Dendritic cell treated with granulocyte-macrophage colony-stimulating factor and Interleukin-4, amounts not matched to agents 40 ng/mL and 50 ng/mL, for 4 days (primary cell): ENCODE data around the gene CUEDC1.

Experiments used
- H3K27ac Mint-ChIP-seq: one replicate; pipeline ENCODE4 v1.8.0; 2022; ENCODE audit warnings: mild to moderate bottlenecking, mixed read lengths
- H3K27me3 Mint-ChIP-seq: one replicate; pipeline ENCODE4 v1.8.0; 2022; ENCODE audit warnings: mild to moderate bottlenecking, mixed read lengths
- H3K36me3 Mint-ChIP-seq: one replicate; pipeline ENCODE4 v1.8.0; 2022; ENCODE audit warnings: low read depth, mixed read lengths
- H3K4me1 Mint-ChIP-seq: one replicate; pipeline ENCODE4 v1.8.0; 2022; ENCODE audit warnings: low read depth, mixed read lengths
- H3K4me3 Mint-ChIP-seq: one replicate; pipeline ENCODE4 v1.8.0; 2022; ENCODE audit warnings: mild to moderate bottlenecking, moderate library complexity, mixed read lengths
- H3K9me3 Mint-ChIP-seq: one replicate; pipeline ENCODE4 v1.8.0; 2022; ENCODE audit warnings: mixed read lengths
- intact Hi-C: fragments of 100-400 bp; cut with micrococcal nuclease; formaldehyde crosslinking; loops from one replicate; pipeline ENCODE4 v1.15.0; 2022

CUEDC1 gene

GRCh38 chr17:57957886-57958285, 2.7 kb upstream of the CUEDC1 start:
- peaks cover 37% of the 10 kb centered on the region for H3K27me3 Mint-ChIP-seq
- no peak overlapping the region for H3K4me3 Mint-ChIP-seq
- intact Hi-C loops, result no loop called here
- H3K27ac Mint-ChIP-seq, result peak overlapping the region; percentile 41
- peaks cover 15% of the 10 kb centered on the region for H3K36me3 Mint-ChIP-seq
- peaks cover 48% of the 10 kb centered on the region for H3K4me1 Mint-ChIP-seq
- no peaks in the 10 kb centered on the region for H3K9me3 Mint-ChIP-seq

- Mint-ChIP-seq H3K36me3 (peaks cover 18% of the 10 kb centered on the region), H3K27me3 (peaks cover 37% of the 10 kb centered on the region), H3K9me3 (no peaks in the 10 kb centered on the region), H3K27ac (peak overlapping the region; percentile 41), H3K4me3 (no peak overlapping the region), H3K4me1 (peaks cover 51% of the 10 kb centered on the region)
- intact Hi-C loops, result no loop called here
Observed at GRCh38 chr17:57957120-57957850, 2.1 kb upstream of the CUEDC1 start.

GRCh38 chr17:57956291-57957119, 1.3 kb upstream of the CUEDC1 start:
- peaks cover 53% of the 10 kb centered on the region for H3K4me1 Mint-ChIP-seq
- H3K9me3 Mint-ChIP-seq, result no peaks in the 10 kb centered on the region
- intact Hi-C loops, result no loop called here
- peak overlapping the region; percentile 28 for H3K27ac Mint-ChIP-seq
- peak overlapping the region; percentile 69 for H3K4me3 Mint-ChIP-seq
- peaks cover 37% of the 10 kb centered on the region for H3K27me3 Mint-ChIP-seq
- H3K36me3 Mint-ChIP-seq, result peaks cover 18% of the 10 kb centered on the region

- Mint-ChIP-seq H3K27ac (peak overlapping the region; percentile 97), H3K4me3 (peak overlapping the region; percentile 77), H3K4me1 (peaks cover 71% of the 10 kb centered on the region), H3K27me3 (peaks cover 33% of the 10 kb centered on the region), H3K36me3 (peaks cover 18% of the 10 kb centered on the region), H3K9me3 (no peaks in the 10 kb centered on the region)
- intact Hi-C loops, result loop anchor here (2.0 kb wide), 1 partner anchor 14 kb away; no protein-coding TSS in a partner anchor
Observed at GRCh38 chr17:57954397-57955182, 622 bp downstream of the CUEDC1 start.

GRCh38 chr17:57953705-57954396, 1.4 kb downstream of the CUEDC1 start:
- H3K27ac Mint-ChIP-seq, result peak overlapping the region; percentile 97
- peaks cover 18% of the 10 kb centered on the region for H3K36me3 Mint-ChIP-seq
- intact Hi-C loops, result loop anchor here (2.0 kb wide), 1 partner anchor 13 kb away; no protein-coding TSS in a partner anchor
- H3K9me3 Mint-ChIP-seq, result no peaks in the 10 kb centered on the region
- H3K4me1 Mint-ChIP-seq, result peaks cover 78% of the 10 kb centered on the region
- H3K4me3 Mint-ChIP-seq, result peak overlapping the region; percentile 77
- H3K27me3 Mint-ChIP-seq, result peaks cover 26% of the 10 kb centered on the region

- H3K9me3 Mint-ChIP-seq, result no peaks in the 10 kb centered on the region
- H3K27me3 Mint-ChIP-seq, result peaks cover 24% of the 10 kb centered on the region
- H3K4me1 Mint-ChIP-seq, result peaks cover 84% of the 10 kb centered on the region
- peak overlapping the region; percentile 2 for H3K4me3 Mint-ChIP-seq
- peaks cover 18% of the 10 kb centered on the region for H3K36me3 Mint-ChIP-seq
- intact Hi-C loops, result no loop called here
- peak overlapping the region; percentile 97 for H3K27ac Mint-ChIP-seq
Observed at GRCh38 chr17:57953219-57953618, 2.0 kb downstream of the CUEDC1 start.

GRCh38 chr17:57949649-57950048, 5.6 kb downstream of the CUEDC1 start:
- H3K27me3 Mint-ChIP-seq, result peaks cover 1% of the 10 kb centered on the region
- intact Hi-C loops, result loop anchor here (2.0 to 5.0 kb wide), 2 partner anchors 37 to 47 kb away; no protein-coding TSS in a partner anchor
- H3K4me3 Mint-ChIP-seq, result peak overlapping the region; percentile 48
- H3K9me3 Mint-ChIP-seq, result no peaks in the 10 kb centered on the region
- H3K36me3 Mint-ChIP-seq, result peaks cover 22% of the 10 kb centered on the region
- H3K4me1 Mint-ChIP-seq, result peaks cover 78% of the 10 kb centered on the region
- H3K27ac Mint-ChIP-seq, result peak overlapping the region; percentile 97

- peak overlapping the region; percentile 97 for H3K27ac Mint-ChIP-seq
- H3K36me3 Mint-ChIP-seq, result peaks cover 19% of the 10 kb centered on the region
- H3K9me3 Mint-ChIP-seq, result no peaks in the 10 kb centered on the region
- intact Hi-C loops, result loop anchor here (2.0 to 5.0 kb wide), 2 partner anchors 38 to 46 kb away; no protein-coding TSS in a partner anchor
- H3K27me3 Mint-ChIP-seq, result no peaks in the 10 kb centered on the region
- H3K4me1 Mint-ChIP-seq, result peaks cover 76% of the 10 kb centered on the region
- H3K4me3 Mint-ChIP-seq, result peak overlapping the region; percentile 59
Observed at GRCh38 chr17:57948555-57949420, 6.4 kb downstream of the CUEDC1 start.

GRCh38 chr17:57948169-57948554, 7.0 kb downstream of the CUEDC1 start:
- intact Hi-C loops, result loop anchor here (2.0 to 5.0 kb wide), 2 partner anchors 39 to 46 kb away; no protein-coding TSS in a partner anchor
- Mint-ChIP-seq H3K27me3 (no peaks in the 10 kb centered on the region), H3K9me3 (no peaks in the 10 kb centered on the region), H3K4me3 (peak overlapping the region; percentile 59), H3K27ac (peak overlapping the region; percentile 97), H3K4me1 (peaks cover 76% of the 10 kb centered on the region), H3K36me3 (peaks cover 14% of the 10 kb centered on the region)

GRCh38 chr17:57947369-57947768, 7.8 kb downstream of the CUEDC1 start:
- Mint-ChIP-seq H3K4me3 (no peak overlapping the region), H3K36me3 (peaks cover 9% of the 10 kb centered on the region), H3K9me3 (no peaks in the 10 kb centered on the region), H3K4me1 (peaks cover 75% of the 10 kb centered on the region), H3K27ac (peak overlapping the region; percentile 87), H3K27me3 (no peaks in the 10 kb centered on the region)
- intact Hi-C loops, result loop anchor here (5.0 kb wide), 1 partner anchor 45 kb away; no protein-coding TSS in a partner anchor

GRCh38 chr17:57946798-57947358, 8.3 kb downstream of the CUEDC1 start:
- intact Hi-C loops, result loop anchor here (5.0 kb wide), 1 partner anchor 45 kb away; no protein-coding TSS in a partner anchor
- peak overlapping the region; percentile 77 for H3K4me3 Mint-ChIP-seq
- peaks cover 9% of the 10 kb centered on the region for H3K36me3 Mint-ChIP-seq
- no peaks in the 10 kb centered on the region for H3K9me3 Mint-ChIP-seq
- H3K27ac Mint-ChIP-seq, result peak overlapping the region; percentile 87
- H3K27me3 Mint-ChIP-seq, result no peaks in the 10 kb centered on the region
- peaks cover 75% of the 10 kb centered on the region for H3K4me1 Mint-ChIP-seq
